ENCODE results near the gene JAM3. TPM values are rescaled to one million over a fixed set of nuclear protein-coding genes. Genes with fewer than 3 reads are reported as not detected.

The JAM3 gene
- total and polyA plus RNA-seq, 10 of the 15 experiments (the other 5 are each of a cell fraction or from before 2014, with no cell fraction given), result 0.04 to 1.1 (median 0.32) TPM; not detected in 1

- TF ChIP-seq ZBTB40 (IDR thresholded peaks at IDR 0.05; ENCODE audit: borderline replicate concordance) (no peak), ZNF217 (IDR thresholded peaks at IDR 0.05) (no peak), MTA3 (IDR thresholded peaks at IDR 0.05; ENCODE audit: borderline replicate concordance, low read length) (no peak), ESRRA (IDR thresholded peaks at IDR 0.05; ENCODE audit: low read length) (no peak), REST (IDR thresholded peaks at IDR 0.05; ENCODE audit: low read depth, low read length) (no peak)
Measured at GRCh38 chr11:134041791-134042696, 26.8 kb upstream of the JAM3 start (continued).

All from GM12878 (cell line).